Measurements from ENCODE around the gene AMPH.

DNA sequence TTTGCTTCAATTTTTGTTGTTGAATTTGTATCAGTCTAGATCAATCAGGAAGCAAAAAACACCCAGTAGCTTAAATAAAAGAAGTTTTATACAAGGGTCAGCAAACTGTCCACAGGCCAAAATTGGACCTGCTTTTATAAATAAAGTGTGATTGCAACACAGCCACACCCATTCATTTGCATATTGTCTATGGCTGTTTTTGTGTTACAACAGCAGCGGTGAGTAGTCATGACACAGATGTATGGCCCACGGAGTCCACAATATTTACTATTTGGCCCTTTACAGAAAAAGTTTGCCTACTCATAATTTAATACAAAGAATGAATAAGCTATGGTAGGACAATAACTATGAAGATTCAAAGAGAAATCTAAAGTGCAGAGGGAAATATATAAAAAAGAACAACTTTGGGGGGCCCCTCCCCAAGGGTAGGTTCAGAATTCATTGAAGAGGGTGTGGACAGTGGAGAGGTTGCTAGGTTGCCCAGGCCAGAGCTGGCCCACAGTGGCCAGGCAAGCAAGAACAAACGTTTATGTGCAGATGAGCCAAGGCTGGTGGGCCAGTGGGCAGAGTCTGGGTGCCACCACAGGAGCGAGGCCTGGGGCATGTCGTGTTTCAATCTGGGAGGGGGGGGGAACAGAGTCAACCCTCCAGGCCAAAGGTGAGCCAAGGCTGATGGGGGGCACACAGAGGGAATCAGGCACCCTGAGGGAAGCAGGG, 47.0 kb upstream of the AMPH start:
- TF ChIP-seq CTCF (IDR thresholded peaks at IDR 0.05 in 2 of 3, conservative IDR thresholded peaks at IDR 0.05 in 1 of 3; ENCODE audit: borderline replicate concordance in 1 of 3, insufficient read depth in 1 of 3, low read depth in 2 of 3, low read length in 2 of 3) (no peak), POLR2A (IDR thresholded peaks at IDR 0.05; ENCODE audit: borderline replicate concordance, extremely low read depth, insufficient read depth, insufficient read length) (no peak), EZH2 (IDR thresholded peaks at IDR 0.05) (no peak), EZH2phosphoT487 (IDR thresholded peaks at IDR 0.05; ENCODE audit: borderline replicate concordance) (no peak), ZNF274 (IDR thresholded peaks at IDR 0.05; ENCODE audit: low read depth, low read length) (no peak), JUND (IDR thresholded peaks at IDR 0.05) (no peak), TCF7L2 (IDR thresholded peaks at IDR 0.05; ENCODE audit: borderline replicate concordance, extremely low read depth, insufficient read depth, insufficient read length) (no peak), ELF1 (IDR thresholded peaks at IDR 0.05; ENCODE audit: borderline replicate concordance, low read depth) (no peak), POLR2AphosphoS5 (IDR thresholded peaks at IDR 0.05; ENCODE audit: low read depth, low read length) (no peak), MAX (IDR thresholded peaks at IDR 0.05) (no peak), ZFX (IDR thresholded peaks at IDR 0.05) (no peak)
- TF ChIP-seq, protein P1, sequence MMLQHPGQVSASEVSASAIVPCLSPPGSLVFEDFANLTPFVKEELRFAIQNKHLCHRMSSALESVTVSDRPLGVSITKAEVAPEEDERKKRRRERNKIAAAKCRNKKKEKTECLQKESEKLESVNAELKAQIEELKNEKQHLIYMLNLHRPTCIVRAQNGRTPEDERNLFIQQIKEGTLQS (IDR thresholded peaks at IDR 0.05) = no peak
- TF ChIP-seq, protein P2, sequence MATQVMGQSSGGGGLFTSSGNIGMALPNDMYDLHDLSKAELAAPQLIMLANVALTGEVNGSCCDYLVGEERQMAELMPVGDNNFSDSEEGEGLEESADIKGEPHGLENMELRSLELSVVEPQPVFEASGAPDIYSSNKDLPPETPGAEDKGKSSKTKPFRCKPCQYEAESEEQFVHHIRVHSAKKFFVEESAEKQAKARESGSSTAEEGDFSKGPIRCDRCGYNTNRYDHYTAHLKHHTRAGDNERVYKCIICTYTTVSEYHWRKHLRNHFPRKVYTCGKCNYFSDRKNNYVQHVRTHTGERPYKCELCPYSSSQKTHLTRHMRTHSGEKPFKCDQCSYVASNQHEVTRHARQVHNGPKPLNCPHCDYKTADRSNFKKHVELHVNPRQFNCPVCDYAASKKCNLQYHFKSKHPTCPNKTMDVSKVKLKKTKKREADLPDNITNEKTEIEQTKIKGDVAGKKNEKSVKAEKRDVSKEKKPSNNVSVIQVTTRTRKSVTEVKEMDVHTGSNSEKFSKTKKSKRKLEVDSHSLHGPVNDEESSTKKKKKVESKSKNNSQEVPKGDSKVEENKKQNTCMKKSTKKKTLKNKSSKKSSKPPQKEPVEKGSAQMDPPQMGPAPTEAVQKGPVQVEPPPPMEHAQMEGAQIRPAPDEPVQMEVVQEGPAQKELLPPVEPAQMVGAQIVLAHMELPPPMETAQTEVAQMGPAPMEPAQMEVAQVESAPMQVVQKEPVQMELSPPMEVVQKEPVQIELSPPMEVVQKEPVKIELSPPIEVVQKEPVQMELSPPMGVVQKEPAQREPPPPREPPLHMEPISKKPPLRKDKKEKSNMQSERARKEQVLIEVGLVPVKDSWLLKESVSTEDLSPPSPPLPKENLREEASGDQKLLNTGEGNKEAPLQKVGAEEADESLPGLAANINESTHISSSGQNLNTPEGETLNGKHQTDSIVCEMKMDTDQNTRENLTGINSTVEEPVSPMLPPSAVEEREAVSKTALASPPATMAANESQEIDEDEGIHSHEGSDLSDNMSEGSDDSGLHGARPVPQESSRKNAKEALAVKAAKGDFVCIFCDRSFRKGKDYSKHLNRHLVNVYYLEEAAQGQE (IDR thresholded peaks at IDR 0.05; ENCODE audit: low read depth) = no peak

Data from HCT116 (cell line).